GM19240 (cell line): ENCODE measurements around the gene TULP3.

Experiments used
- DNase-seq: peaks from one replicate; pipeline ENCODE4 v3.0.0; 2011; ENCODE audit warnings: low spot score; ENCODE audit not compliant: insufficient read length

TULP3 gene

DNA sequence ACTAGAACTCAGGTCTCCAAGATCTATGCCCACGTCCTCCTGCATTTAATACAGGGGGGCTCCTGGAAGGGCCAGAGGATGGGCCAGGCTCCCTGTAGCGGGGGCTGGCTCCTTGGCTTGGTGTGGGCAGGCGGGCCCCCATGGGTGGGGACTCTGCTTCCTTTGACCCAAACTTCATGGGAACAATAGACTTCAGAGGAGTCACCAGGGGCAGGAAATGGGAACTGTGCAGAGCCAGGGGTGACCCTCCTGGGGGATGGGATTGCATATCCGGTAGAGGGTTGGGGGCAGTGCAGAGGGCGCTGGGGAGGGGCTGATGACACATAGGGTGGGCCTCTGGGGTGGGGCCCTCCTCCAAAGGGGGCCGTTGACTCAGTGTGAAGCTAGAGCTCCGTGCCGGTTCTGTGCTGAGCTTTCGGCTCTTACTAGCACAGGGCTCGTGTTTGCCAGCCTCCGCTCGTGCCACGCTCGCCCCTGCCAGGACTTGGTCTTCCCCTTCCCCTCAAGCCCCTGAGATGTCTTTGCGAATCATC is 73.1 kb downstream of the TULP3 start:
- DNase-seq, result no peak

DNA sequence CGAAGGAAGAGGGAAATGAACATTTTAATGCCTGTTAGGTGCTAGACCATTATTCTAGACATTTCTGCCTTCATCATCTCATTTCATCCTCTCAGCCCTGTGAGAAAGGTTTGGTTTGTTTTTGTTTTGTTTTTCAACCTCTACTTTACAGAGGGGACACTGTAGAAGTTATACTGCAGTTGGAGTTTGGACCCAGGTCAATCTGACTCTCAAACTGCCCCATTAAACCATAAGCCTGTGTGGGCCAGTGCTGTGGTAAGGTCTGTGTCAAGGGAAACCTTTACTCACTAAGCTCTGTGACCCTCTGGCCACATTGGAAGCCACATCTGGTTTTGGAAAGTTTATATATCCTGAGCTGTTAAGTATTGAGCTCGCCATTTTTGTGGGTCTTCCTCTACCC is 77.0 kb downstream of the TULP3 start:
- no peak for DNase-seq

DNA sequence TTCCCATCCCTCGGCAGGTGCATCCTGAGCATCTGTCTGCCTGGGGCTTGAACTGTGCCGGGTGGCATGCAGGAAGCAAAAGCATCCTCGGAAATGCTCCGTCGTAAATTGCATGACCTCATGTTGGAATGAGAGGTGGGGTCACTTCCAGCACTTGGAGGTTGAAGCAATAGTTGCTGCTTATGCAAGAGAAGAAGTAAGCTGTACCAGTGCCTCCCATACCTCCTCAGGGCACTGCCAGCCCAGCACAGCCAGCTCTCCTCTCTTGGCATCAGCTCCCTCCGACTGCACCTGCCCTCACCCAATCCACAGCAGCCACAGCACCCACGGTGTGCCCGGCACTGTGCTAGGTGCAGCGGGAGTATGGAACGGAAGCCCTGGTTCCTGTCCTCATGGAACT is 80.1 kb downstream of the TULP3 start:
- no peak for DNase-seq

DNA sequence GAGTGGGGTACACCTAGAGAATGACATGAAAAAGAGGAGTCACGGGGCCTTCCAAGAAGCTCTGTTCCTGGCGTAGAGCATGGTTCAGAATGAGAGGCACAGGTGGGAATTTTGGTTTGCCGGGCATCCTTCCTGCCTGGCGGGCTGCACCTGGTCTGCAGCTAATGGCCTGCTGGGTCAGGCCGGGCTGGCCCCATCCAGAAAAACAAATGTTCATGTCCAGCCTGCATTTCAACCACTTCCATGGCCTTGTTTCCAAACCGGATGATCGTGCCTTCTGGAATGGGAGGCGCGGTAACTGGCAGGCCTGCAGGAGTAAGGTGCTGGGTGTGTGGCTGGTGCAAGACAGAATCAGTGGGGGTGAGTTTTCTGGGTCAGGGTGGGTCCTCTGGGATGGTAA is 82.9 kb downstream of the TULP3 start:
- DNase-seq, result no peak

DNA sequence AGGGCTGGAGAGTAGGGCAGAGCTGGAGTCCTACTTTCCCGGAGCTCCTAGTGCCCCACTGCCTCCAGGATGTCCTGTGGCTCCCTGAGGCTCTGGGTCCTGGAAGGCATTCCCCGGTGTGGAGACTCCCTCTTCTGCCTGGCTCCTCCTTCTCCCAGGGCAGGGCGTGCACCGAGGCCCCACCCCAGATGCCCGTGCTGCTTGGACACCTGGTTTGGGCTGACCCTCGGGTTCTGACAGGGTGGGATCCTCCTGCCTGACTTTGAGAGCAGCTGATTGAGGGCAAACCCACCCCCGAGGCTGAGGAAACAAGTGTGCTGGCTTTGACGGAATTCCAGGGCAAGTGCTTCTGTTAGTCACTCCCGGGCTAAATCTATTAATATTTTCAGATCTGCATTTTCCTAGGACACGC is 83.9 kb downstream of the TULP3 start:
- DNase-seq, result no peak

DNA sequence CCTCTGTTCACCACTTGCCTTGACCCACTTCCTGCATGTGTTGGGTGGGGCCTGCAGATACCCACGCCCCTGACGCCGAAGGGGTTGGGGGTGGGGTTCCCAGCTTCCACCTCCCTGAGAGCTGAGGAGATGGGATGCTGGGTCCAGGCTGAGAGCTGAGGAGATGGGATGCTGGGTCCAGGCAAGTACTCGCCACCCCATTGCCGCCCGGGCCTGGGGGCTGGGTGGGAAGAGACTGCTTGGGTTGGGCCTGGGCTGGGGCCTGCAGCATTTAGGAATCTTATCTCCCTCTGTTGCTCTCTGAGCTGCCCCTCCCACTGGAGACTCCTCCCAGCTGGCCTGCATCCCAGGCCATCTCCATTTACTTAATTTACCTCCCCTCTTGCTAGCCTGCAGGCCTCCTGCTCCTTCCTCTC is 85.9 kb downstream of the TULP3 start:
- no peak for DNase-seq

DNA sequence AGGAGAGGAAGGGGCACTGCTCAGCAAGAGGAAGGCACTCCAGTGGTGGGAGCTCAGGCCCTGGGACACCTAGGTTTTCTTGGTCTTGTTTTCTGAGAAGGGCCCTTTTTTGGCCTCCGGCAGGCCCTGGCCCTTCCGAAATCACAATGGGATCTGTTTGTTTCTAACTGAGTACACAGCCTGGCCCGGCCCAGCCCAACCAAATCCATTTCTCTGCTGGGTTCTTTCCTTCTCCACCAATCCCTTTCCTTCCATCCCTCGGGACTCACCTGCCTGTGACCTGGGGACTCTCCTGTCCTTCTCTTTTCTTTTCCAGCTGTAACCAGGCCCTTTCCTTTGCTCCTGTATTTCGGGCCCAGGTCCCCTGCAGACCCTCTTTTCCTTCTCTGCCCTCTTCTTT is 87.1 kb downstream of the TULP3 start:
- no peak for DNase-seq

DNA sequence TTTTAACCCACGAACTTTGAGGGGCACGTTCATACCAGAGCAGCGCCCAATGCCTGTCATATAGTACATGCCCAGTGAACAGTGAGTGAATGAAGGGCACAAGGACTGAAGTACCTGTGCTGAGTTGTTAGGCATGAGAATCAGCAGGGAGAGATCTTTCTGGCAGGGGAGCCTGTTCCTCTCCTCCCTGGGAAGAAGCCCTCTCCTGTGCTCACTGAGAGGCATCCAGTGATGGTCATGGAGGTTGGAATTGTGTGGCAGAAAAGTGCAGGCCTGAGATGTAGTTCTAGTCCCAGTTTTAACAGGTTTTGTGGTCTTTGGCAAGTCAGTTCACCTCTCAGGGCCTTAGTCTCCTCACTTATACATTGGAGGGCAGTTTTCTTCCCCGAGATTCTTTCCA is 89.1 kb downstream of the TULP3 start:
- no peak for DNase-seq

DNA sequence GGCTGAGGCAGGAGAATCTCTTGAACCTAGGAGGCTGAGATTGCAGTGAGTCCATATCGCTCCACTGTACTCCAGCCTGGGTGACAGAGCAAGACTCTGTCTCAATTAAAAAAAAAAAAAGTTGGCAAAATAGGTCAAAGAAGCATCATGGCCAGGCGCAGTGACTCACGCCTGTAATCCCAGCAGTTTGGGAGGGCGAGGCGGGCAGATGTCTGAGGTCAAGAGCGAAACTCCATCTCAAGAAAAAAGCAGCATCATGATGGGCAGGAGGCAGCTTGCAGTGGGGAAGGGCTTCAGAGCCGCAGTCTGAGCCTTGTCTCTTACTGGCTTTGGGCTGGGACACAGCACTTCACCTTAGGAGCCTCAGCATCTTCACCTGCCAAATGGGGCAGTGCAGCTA is 89.9 kb downstream of the TULP3 start:
- DNase-seq, result no peak

DNA sequence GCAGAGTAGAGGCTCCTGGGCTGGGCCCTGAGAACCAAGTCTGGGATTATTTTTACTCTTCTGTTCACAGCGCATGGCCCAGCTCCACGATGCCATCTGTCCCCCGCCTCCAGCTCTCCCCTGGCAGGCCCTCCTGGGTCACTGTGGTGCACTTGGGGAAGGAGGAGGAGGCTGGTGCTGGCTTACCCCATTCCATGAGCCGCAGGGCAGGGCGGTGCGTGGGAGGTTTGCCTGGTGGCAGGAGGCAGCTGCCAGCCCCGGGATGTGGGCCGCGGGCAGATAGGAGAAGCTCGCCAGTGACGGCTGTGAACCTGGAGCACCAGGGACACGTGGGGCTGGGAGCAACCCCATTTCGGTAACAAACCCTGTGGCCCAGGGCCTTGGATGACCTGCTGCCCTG is 91.7 kb downstream of the TULP3 start:
- DNase-seq, result no peak

DNA sequence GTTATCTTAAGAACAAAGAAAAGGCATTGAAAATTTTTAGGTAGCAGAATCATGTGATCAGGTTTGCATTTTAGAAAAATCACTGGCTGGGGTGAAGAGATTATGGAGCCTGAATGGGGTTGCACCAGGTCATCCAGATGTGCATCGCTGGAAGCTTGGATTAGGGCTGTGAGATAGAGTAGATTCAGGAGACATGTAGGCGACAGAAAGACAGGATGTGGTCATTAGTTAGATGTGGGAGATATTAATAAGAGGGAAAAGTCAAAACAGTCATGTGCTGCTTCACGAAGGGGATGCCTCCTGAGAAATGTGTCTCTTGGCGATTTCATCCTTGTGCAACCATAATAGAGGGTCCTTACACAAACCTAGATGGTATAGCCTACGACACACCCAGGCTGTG is 93.6 kb downstream of the TULP3 start:
- DNase-seq, result no peak

DNA sequence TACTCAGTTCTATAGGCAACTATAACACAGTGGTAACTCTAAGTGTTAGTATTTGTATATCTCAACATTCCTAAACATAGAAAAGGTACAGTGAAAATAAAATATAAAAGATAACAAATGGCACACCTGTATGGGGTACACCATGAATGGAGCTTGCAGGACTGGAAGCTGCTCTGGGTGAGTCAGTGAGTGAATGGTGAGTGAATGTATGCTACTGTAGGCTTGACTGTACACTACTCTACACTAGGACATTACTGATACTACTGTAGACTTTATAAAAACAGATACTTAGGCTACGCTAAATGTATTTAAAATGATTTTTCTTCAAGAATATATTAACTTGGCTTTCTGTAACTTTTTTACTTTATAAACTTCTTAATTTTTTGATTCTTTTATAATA is 94.0 kb downstream of the TULP3 start:
- no peak for DNase-seq

DNA sequence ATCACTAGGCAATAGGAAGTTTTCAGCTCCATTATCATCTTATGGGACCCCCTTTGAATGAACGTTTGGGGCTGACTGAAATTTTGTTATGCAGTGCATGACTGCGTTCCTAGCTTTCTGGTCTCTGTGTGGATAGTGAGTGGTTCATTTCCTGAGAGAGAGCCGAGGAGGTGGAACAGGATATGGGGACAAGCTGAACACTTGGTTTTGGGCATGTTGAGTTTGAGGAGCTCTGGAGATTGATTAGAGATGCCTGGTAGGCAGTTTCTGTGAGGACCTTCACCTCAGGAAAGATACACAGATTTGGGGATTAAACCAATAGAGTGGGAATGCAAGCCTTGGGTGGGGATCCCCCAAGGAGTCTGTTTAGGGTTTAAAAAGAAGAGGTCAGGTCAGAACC is 96.2 kb downstream of the TULP3 start:
- DNase-seq, result no peak

DNA sequence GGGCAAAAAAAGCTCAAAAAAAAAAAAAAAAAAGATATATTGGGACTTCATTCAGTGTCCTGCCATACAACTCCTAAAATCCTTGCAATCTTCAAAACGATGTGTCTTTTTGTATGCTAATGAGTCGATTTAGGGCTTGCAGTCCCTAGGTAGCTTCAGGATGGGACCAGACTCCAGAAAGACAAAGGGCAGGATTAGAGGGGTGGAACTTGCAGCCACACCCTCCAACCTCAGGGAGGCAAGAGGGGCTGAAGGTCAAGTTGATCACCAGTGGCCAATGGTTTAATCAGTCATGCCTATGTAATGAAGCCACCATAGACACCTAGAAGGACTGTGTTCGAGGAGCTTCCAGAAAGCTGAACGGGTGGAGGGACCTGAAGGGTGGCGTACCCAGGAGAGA is 97.8 kb downstream of the TULP3 start:
- DNase-seq, result no peak
